Measurements from ENCODE around the gene DGKD. TPM values are rescaled to one million over a fixed set of nuclear protein-coding genes. Genes with fewer than 3 reads are reported as not detected.
"Not testable (repeated sequence)": the region's sequence is repeated elsewhere in the genome, so short reads cannot be mapped to it uniquely, and the experiment has no call there.

The DGKD gene
- polyA plus RNA-seq, 3 donors = 30.3 to 31.1 (median 30.4) TPM

GRCh38 chr2:233355916-233356315 is 1.6 kb downstream of the DGKD start:
- DNase-seq (ENCODE audit: extremely low read depth in 1 of 11, low read depth in 9 of 11, low spot score in 4 of 11) = no peak

- DNase-seq (ENCODE audit: extremely low read depth in 1 of 11, low read depth in 9 of 11, low spot score in 4 of 11) = no peak
Observed at GRCh38 chr2:233356546-233357308, 2.4 kb downstream of the DGKD start.

- DNase-seq (ENCODE audit: extremely low read depth in 1 of 11, low read depth in 9 of 11, low spot score in 4 of 11) = no peak
Observed at GRCh38 chr2:233358335-233358734, 4.0 kb downstream of the DGKD start.

- DNase-seq (ENCODE audit: extremely low read depth in 1 of 11, low read depth in 9 of 11, low spot score in 4 of 11) = no peak
Observed at GRCh38 chr2:233358947-233359346, 4.7 kb downstream of the DGKD start.

- no peak for DNase-seq (ENCODE audit: extremely low read depth in 1 of 11, low read depth in 9 of 11, low spot score in 4 of 11)
Observed at GRCh38 chr2:233359823-233360222, 5.5 kb downstream of the DGKD start.

- DNase-seq (ENCODE audit: extremely low read depth in 1 of 11, low read depth in 9 of 11, low spot score in 4 of 11) = no peak
Observed at GRCh38 chr2:233360771-233361176, 6.5 kb downstream of the DGKD start.

- no peak for DNase-seq (ENCODE audit: extremely low read depth in 1 of 11, low read depth in 9 of 11, low spot score in 4 of 11)
Observed at GRCh38 chr2:233361297-233361696, 7.0 kb downstream of the DGKD start.

- no peak for DNase-seq (ENCODE audit: extremely low read depth in 1 of 11, low read depth in 9 of 11, low spot score in 4 of 11)
Observed at GRCh38 chr2:233362742-233363141, 8.4 kb downstream of the DGKD start.

- DNase-seq (ENCODE audit: extremely low read depth in 1 of 11, low read depth in 9 of 11, low spot score in 4 of 11) = no peak
Observed at GRCh38 chr2:233363744-233364235, 9.5 kb downstream of the DGKD start.

GRCh38 chr2:233365861-233366520 is 11.7 kb downstream of the DGKD start:
- DNase-seq (ENCODE audit: extremely low read depth in 1 of 11, low read depth in 9 of 11, low spot score in 4 of 11) = no peak

- no peak for DNase-seq (ENCODE audit: extremely low read depth in 1 of 11, low read depth in 9 of 11, low spot score in 4 of 11)
Observed at GRCh38 chr2:233367586-233367985, 13.3 kb downstream of the DGKD start.

GRCh38 chr2:233368756-233369155 is 14.5 kb downstream of the DGKD start:
- DNase-seq (ENCODE audit: extremely low read depth in 1 of 11, low read depth in 9 of 11, low spot score in 4 of 11) = no peak

- no peak for DNase-seq (ENCODE audit: extremely low read depth in 1 of 11, low read depth in 9 of 11, low spot score in 4 of 11)
Observed at GRCh38 chr2:233369462-233369861, 15.2 kb downstream of the DGKD start.

GRCh38 chr2:233369897-233370685 is 15.8 kb downstream of the DGKD start:
- DNase-seq (ENCODE audit: extremely low read depth in 1 of 11, low read depth in 9 of 11, low spot score in 4 of 11) = no peak

GRCh38 chr2:233371641-233372040 is 17.3 kb downstream of the DGKD start:
- DNase-seq (ENCODE audit: extremely low read depth in 1 of 11, low read depth in 9 of 11, low spot score in 4 of 11) = no peak

- no peak for DNase-seq (ENCODE audit: extremely low read depth in 1 of 11, low read depth in 9 of 11, low spot score in 4 of 11)
Observed at GRCh38 chr2:233372855-233373254, 18.6 kb downstream of the DGKD start.

GRCh38 chr2:233373316-233373715 is 19.0 kb downstream of the DGKD start:
- no peak for DNase-seq (ENCODE audit: extremely low read depth in 1 of 11, low read depth in 9 of 11, low spot score in 4 of 11)

GRCh38 chr2:233374776-233375175 is 20.5 kb downstream of the DGKD start:
- DNase-seq (ENCODE audit: extremely low read depth in 1 of 11, low read depth in 9 of 11, low spot score in 4 of 11) = not testable (repeated sequence)

- no peak for DNase-seq (ENCODE audit: extremely low read depth in 1 of 11, low read depth in 9 of 11, low spot score in 4 of 11)
Observed at GRCh38 chr2:233375490-233376314, 21.4 kb downstream of the DGKD start.

All from renal cortex interstitium (tissue), 11 donors.